ENCODE data around the gene FXN. TPM values are rescaled to one million over a fixed set of nuclear protein-coding genes. Genes with fewer than 3 reads are reported as not detected.
"Not testable (repeated sequence)": the region's sequence is repeated elsewhere in the genome, so short reads cannot be mapped to it uniquely, and the experiment has no call there.

Gene FXN
- 10 to 100 TPM; 21.0 to 21.8 TPM for total RNA-seq

DNA sequence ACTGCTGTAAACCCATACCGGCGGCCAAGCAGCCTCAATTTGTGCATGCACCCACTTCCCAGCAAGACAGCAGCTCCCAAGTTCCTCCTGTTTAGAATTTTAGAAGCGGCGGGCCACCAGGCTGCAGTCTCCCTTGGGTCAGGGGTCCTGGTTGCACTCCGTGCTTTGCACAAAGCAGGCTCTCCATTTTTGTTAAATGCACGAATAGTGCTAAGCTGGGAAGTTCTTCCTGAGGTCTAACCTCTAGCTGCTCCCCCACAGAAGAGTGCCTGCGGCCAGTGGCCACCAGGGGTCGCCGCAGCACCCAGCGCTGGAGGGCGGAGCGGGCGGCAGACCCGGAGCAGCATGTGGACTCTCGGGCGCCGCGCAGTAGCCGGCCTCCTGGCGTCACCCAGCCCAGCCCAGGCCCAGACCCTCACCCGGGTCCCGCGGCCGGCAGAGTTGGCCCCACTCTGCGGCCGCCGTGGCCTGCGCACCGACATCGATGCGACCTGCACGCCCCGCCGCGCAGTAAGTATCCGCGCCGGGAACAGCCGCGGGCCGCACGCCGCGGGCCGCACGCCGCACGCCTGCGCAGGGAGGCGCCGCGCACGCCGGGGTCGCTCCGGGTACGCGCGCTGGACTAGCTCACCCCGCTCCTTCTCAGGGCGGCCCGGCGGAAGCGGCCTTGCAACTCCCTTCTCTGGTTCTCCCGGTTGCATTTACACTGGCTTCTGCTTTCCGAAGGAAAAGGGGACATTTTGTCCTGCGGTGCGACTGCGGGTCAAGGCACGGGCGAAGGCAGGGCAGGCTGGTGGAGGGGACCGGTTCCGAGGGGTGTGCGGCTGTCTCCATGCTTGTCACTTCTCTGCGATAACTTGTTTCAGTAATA is at the start of gene FXN:
TSS of gene FXN (plus strand) at position 315 of the 871 bp plus-strand sequence. CDS start at position 346, 31 bp downstream.
- intact Hi-C loops (cut with micrococcal nuclease) = loop anchor here (5.0 kb wide), 1 partner anchor 157 kb away; no protein-coding TSS in a partner anchor
- ATAC-seq (peak; percentile 95), DNase-seq (peak; percentile 82)
- peaks cover 6% of the 10 kb centered on the region for H3K36me3 Mint-ChIP-seq (ENCODE audit: low read depth)
- peak within 1 kb of the TSS; percentile 95 for H3K4me3 Mint-ChIP-seq
- peak within 1 kb of the TSS; percentile 93 for H3K27ac Mint-ChIP-seq
- no peaks in the 10 kb centered on the region for H3K27me3 Mint-ChIP-seq
- H3K4me1 Mint-ChIP-seq (ENCODE audit: low read depth) = peaks cover 22% of the 10 kb centered on the region
- TF ChIP-seq, protein P1, sequence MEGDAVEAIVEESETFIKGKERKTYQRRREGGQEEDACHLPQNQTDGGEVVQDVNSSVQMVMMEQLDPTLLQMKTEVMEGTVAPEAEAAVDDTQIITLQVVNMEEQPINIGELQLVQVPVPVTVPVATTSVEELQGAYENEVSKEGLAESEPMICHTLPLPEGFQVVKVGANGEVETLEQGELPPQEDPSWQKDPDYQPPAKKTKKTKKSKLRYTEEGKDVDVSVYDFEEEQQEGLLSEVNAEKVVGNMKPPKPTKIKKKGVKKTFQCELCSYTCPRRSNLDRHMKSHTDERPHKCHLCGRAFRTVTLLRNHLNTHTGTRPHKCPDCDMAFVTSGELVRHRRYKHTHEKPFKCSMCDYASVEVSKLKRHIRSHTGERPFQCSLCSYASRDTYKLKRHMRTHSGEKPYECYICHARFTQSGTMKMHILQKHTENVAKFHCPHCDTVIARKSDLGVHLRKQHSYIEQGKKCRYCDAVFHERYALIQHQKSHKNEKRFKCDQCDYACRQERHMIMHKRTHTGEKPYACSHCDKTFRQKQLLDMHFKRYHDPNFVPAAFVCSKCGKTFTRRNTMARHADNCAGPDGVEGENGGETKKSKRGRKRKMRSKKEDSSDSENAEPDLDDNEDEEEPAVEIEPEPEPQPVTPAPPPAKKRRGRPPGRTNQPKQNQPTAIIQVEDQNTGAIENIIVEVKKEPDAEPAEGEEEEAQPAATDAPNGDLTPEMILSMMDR (IDR thresholded peaks at IDR 0.05) = peak; percentile 98
- POLR2A ChIA-PET = interaction anchor here (0.6 to 1.4 kb wide), 6 partner anchors 8 to 130 kb away, joined by 3 to 7 read pairs (median 3); partner anchors contain the start of gene PRKACG
- H3K9me3 Mint-ChIP-seq = no peaks in the 10 kb centered on the region
- CTCF ChIA-PET = interaction anchor here (0.7 to 2.3 kb wide), 32 partner anchors 8 to 1304 kb away, joined by 3 to 14 read pairs (median 4); no protein-coding TSS in a partner anchor

DNA sequence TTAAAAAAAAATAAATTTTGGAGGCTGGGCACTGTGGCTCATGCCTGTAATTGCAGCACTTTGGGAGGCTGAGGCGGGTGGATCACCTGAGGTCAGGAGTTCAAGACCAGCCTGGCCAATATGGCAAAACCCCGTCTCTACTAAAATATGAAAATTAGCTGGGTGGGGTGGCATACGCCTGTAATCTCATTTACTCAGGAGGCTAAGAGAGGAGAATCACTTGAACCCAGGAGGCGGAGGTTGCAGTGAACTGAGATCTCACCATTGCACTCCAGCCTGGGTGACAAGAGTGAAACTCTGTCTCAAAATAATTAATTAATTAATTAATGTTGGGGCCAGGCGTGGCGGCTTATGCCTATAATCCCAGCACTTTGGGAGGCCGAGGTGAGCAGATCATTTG is 48.6 kb upstream of the FXN start:
- H3K27me3 Mint-ChIP-seq; H3K9me3 Mint-ChIP-seq; intact Hi-C loops (cut with micrococcal nuclease); CTCF ChIA-PET; H3K36me3 Mint-ChIP-seq (ENCODE audit: low read depth); POLR2A ChIA-PET; H3K27ac Mint-ChIP-seq; H3K4me1 Mint-ChIP-seq (ENCODE audit: low read depth); H3K4me3 Mint-ChIP-seq; ATAC-seq; DNase-seq: not testable (repeated sequence)

DNA sequence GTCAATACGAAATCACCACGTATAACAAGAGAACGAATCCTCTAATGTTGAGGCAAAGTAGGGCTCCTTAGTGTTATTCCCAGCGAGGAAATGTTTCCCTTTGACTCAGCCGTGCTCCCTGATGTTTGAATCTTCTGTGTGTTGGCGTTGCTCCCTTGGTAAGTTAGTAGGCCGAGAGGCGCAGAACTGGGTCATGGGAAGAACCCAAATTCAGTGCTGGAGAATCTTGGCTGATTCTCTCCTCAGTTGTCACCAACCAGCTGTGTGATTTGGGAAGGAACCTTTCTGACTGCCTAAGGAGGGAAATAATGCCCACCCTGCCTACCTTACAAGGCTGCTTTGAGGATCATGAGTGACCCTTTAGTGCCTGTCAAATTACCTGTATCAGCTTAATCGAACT is 44.1 kb upstream of the FXN start:
- ATAC-seq (no peak), DNase-seq (no peak)
- Mint-ChIP-seq H3K27me3 (peaks cover 5% of the 10 kb centered on the region), H3K36me3 (ENCODE audit: low read depth) (no peaks in the 10 kb centered on the region), H3K4me3 (no peak overlapping the region), H3K9me3 (no peaks in the 10 kb centered on the region), H3K4me1 (ENCODE audit: low read depth) (peaks cover 6% of the 10 kb centered on the region), H3K27ac (no peak overlapping the region)
- CTCF ChIA-PET = no interaction called here
- TF ChIP-seq, protein P1 (IDR thresholded peaks at IDR 0.05) = no peak
- POLR2A ChIA-PET = no interaction called here
- intact Hi-C loops (cut with micrococcal nuclease) = no loop called here

DNA sequence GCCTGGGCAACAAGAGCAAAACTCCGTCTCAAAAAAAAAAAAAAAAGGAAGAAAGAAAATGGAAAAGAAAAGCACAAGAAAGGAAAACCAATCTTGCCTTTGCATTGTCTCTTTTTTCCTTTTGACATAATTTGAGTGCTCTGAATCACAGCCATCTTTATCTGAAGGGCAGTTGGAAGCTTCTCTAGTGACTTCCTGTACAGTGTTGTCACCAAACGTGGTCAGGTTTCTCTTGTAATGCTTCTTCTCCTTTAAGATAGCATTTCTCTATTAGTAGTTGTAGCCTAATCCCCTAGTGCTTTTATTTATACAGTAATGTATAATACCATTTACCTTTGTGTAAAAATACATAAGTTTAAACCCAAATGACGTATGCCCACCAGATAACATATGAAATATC is 39.8 kb upstream of the FXN start:
- Mint-ChIP-seq H3K27me3 (no peaks in the 10 kb centered on the region), H3K4me1 (ENCODE audit: low read depth) (peaks cover 12% of the 10 kb centered on the region), H3K4me3 (no peak overlapping the region), H3K36me3 (ENCODE audit: low read depth) (no peaks in the 10 kb centered on the region), H3K9me3 (no peaks in the 10 kb centered on the region), H3K27ac (no peak overlapping the region)
- TF ChIP-seq, protein P1 (IDR thresholded peaks at IDR 0.05) = no peak
- ChIA-PET POLR2A (interaction anchor here (1.3 kb wide), 1 partner anchor 12 kb away, joined by 6 read pairs; no protein-coding TSS in a partner anchor), CTCF (interaction anchor here (2.3 kb wide), 1 partner anchor 412 kb away, joined by 9 read pairs; no protein-coding TSS in a partner anchor)
- intact Hi-C loops (cut with micrococcal nuclease) = no loop called here
- ATAC-seq (no peak), DNase-seq (no peak)

DNA sequence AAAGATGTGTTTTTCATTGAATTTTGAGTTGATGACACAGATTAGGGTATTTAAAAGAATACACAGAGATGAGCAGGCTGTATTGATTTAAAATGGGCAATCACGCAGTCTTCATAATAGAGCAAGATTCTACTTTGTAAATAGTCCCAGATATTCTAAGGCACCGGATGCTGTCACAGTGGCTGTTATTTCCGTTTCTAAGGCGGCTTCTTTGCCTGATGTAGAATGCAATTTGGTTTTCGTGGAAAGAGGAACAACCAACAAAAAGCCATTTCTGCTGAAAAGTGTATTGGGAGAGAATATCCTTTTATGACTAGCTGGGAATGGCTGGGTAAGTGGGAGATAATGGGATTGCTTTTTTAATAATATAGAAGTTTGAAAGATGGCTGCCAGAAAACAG is 39.1 kb upstream of the FXN start:
- Mint-ChIP-seq H3K4me1 (ENCODE audit: low read depth) (peaks cover 12% of the 10 kb centered on the region), H3K36me3 (ENCODE audit: low read depth) (no peaks in the 10 kb centered on the region), H3K9me3 (no peaks in the 10 kb centered on the region), H3K27ac (peak overlapping the region; percentile 9), H3K27me3 (no peaks in the 10 kb centered on the region), H3K4me3 (no peak overlapping the region)
- TF ChIP-seq, protein P1 (IDR thresholded peaks at IDR 0.05) = no peak
- CTCF ChIA-PET = interaction anchor here (0.9 to 2.3 kb wide), 3 partner anchors 9 to 413 kb away, joined by 3 to 9 read pairs (median 3); no protein-coding TSS in a partner anchor
- ATAC-seq (no peak), DNase-seq (no peak)
- POLR2A ChIA-PET = interaction anchor here (0.7 kb wide), 1 partner anchor 258 kb away, joined by 3 read pairs; no protein-coding TSS in a partner anchor
- intact Hi-C loops (cut with micrococcal nuclease) = no loop called here

All from activated CD8-positive, alpha-beta T cell treated with anti-CD3 and anti-CD28 coated beads for 36 hours (primary cell).